Measurements from ENCODE around the gene DYSF.

DNA sequence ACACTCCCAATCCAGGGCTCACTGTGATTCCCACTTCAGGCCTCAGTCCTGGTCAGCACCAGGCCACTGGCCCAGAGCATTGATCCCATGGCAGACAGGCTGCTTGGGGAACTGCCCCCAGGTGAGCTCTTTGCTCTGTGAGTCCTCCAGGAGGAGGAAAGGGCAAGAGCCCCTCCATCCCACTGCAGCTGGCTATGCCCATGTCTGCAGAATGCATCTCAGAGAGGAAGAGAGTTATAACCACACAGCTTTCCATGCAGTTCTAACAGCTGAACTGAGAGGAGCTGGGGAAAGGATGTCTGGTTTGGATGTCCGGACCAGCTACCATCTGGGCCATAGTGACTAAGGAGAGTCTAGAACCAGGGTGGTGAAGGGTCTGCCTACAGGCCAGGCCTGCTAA, 230.3 kb downstream of the DYSF start:
- no peak for TF ChIP-seq POLR2A (IDR thresholded peaks at IDR 0.05)
- TF ChIP-seq, protein P1, sequence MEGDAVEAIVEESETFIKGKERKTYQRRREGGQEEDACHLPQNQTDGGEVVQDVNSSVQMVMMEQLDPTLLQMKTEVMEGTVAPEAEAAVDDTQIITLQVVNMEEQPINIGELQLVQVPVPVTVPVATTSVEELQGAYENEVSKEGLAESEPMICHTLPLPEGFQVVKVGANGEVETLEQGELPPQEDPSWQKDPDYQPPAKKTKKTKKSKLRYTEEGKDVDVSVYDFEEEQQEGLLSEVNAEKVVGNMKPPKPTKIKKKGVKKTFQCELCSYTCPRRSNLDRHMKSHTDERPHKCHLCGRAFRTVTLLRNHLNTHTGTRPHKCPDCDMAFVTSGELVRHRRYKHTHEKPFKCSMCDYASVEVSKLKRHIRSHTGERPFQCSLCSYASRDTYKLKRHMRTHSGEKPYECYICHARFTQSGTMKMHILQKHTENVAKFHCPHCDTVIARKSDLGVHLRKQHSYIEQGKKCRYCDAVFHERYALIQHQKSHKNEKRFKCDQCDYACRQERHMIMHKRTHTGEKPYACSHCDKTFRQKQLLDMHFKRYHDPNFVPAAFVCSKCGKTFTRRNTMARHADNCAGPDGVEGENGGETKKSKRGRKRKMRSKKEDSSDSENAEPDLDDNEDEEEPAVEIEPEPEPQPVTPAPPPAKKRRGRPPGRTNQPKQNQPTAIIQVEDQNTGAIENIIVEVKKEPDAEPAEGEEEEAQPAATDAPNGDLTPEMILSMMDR (IDR thresholded peaks at IDR 0.05), result no peak

All from esophagus squamous epithelium (tissue), 4 donors.